Activated naive CD4-positive, alpha-beta T cell treated with anti-CD3 and anti-CD28 coated beads, Interleukin-2, amount 50 U/mL, for 24 hours (primary cell): Measurements from ENCODE around the gene FTCDNL1.
A peak's percentile ranks its signal among the peaks of the same experiment; 100 is the strongest.

Source experiments
- H3K27ac Mint-ChIP-seq: one replicate; pipeline ENCODE4 v1.8.0; 2021; ENCODE audit warnings: mild to moderate bottlenecking, mixed read lengths
- H3K27me3 Mint-ChIP-seq: one replicate; pipeline ENCODE4 v1.8.0; 2021; ENCODE audit warnings: mixed read lengths
- H3K36me3 Mint-ChIP-seq: one replicate; pipeline ENCODE4 v1.8.0; 2021; ENCODE audit warnings: mixed read lengths
- H3K4me1 Mint-ChIP-seq: one replicate; pipeline ENCODE4 v1.8.0; 2021; ENCODE audit warnings: mixed read lengths
- H3K4me3 Mint-ChIP-seq: one replicate; pipeline ENCODE4 v1.8.0; 2021; ENCODE audit warnings: mild to moderate bottlenecking, mixed read lengths
- H3K9me3 Mint-ChIP-seq: one replicate; pipeline ENCODE4 v1.8.0; 2021; ENCODE audit warnings: mixed read lengths

The FTCDNL1 gene

DNA sequence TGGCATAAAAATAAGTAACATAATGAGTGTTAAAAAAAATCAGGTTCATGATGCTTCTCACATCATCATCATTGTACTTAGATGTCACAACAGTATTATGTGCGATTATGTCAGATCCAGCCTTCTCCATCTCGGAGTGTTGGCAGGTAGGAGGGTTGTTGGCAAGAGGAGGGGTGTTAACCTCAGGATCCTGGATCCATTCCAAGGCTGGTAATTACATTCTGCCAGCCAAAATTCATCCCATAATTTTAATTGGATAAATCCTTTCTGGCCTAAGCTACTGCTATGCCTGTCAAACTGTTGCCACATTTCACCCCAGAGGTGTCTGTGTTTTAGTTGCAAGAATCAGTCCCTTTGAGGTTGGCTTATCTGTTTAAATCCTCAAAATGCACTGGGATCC is 891 bp upstream of the FTCDNL1 start:
- H3K27me3 Mint-ChIP-seq, result no peaks in the 10 kb centered on the region
- H3K4me1 Mint-ChIP-seq, result peaks cover 6% of the 10 kb centered on the region
- H3K4me3 Mint-ChIP-seq, result no peak overlapping the region
- no peaks in the 10 kb centered on the region for H3K9me3 Mint-ChIP-seq
- no peaks in the 10 kb centered on the region for H3K36me3 Mint-ChIP-seq
- H3K27ac Mint-ChIP-seq, result no peak overlapping the region

DNA sequence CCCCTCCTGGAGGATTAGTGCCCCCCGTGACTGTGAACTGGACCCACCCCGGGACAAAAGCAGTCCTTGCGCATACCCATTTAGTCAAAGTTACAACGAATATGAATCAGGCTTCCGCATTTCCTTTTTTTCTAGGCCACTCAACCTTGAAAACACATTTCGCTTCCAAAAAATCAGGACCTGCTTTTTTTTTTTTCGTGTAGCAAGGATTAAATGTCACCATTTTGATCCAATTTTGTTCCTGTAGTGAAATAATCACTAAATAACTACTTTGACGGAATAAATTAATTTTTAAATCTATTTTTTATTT is 464 bp upstream of the FTCDNL1 start:
- Mint-ChIP-seq H3K27me3 (no peaks in the 10 kb centered on the region), H3K9me3 (no peaks in the 10 kb centered on the region), H3K36me3 (no peaks in the 10 kb centered on the region), H3K4me1 (peaks cover 6% of the 10 kb centered on the region), H3K4me3 (peak overlapping the region; percentile 98), H3K27ac (peak overlapping the region; percentile 98)

DNA sequence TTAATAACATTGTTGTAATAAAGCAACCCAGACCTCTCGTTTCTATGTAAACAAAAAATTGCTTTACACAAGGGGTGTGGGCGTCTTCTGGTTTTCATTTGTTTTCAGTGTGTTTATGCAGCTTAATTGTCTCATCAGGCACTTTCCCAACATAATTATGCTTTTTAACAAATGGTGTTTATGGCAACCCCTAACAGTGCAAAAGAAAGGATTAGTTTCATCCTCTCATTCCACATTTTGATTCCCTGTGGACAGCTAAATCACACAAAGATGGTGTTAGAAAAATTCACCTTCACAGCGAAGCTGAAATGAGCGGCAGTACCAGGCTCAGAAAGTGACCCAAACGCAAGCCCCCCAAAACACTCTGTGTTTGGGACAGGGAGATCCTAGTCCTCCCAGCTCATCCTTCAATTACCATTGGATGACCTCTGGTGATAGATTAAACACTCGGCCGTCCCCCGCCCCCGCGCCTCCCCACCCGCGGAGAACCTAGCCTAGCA is 724 bp downstream of the FTCDNL1 start:
- H3K4me3 Mint-ChIP-seq, result peak overlapping the region; percentile 77

DNA sequence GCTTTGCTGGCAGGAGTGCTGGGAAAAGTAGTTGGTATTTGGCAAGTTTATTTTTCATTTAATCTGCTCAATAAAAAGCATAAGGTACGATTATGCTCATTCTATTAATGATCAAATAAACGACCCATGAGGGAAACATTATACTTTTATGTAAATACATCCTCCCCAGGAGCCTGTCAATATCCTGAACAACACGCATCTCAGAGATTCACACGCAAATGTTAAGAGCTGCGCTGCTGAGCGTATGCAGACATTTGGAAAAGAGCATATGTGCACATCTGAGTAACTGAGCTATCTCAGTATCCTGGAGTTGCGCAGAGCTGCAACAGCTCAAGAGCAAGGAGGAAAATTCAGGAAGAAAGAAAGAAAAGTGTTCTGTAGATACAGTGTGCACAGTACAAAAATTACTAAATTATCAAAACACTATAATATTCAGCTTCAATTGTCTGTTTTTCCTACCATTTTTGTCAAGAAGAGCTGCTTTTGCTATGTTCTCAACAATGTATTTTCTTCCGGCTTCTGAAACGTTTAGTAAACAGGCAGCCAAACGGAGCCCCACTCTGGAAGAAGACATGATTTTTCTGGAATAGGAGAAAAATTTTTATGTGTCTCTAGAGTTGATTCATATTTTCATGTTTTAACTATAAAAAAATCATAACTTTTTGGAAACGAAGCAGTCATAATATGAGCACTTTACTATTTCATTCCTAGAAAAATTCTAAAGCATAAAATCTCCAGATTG is 2.4 kb downstream of the FTCDNL1 start:
- Mint-ChIP-seq H3K9me3 (no peaks in the 10 kb centered on the region), H3K27me3 (no peaks in the 10 kb centered on the region), H3K4me3 (no peak overlapping the region), H3K36me3 (no peaks in the 10 kb centered on the region), H3K27ac (no peak overlapping the region), H3K4me1 (peaks cover 6% of the 10 kb centered on the region)

More for the DNA sequence above, 724 bp downstream of the FTCDNL1 start:
- peaks cover 6% of the 10 kb centered on the region for H3K4me1 Mint-ChIP-seq
- no peaks in the 10 kb centered on the region for H3K9me3 Mint-ChIP-seq
- H3K27me3 Mint-ChIP-seq, result no peaks in the 10 kb centered on the region
- peak overlapping the region; percentile 4 for H3K27ac Mint-ChIP-seq
- no peaks in the 10 kb centered on the region for H3K36me3 Mint-ChIP-seq

DNA sequence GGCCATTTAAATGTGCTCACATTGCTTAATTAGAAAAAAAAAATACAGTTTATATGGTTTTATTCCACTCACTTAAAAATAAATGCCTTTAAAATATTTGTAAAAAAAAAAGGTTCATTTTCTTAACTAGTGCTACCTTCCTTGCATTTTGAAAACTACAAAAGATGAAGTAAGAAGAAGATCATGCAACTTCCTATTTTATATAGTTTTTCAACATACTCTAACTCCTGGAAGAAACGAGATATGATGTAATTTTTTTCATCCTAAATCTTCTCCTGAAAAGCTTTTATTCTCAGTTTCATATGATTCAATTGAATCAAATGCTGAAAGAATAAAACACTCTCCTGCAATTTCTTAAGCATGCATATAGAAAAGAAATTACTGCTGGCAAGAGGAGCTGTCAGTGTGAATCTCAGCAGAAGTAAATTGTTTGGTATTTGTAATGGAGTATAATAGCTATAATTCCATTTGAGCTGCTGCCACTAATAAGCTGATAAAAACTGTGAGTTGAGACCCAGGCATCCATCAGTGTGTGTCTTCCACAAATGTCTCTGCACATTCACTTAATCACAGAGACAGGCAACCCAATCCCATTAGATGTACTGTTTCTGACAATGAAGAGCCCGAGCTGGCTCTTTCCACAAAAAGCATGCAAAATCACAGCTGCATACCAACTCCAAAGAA is 3.7 kb downstream of the FTCDNL1 start:
- H3K36me3 Mint-ChIP-seq, result no peaks in the 10 kb centered on the region
- peaks cover 6% of the 10 kb centered on the region for H3K4me1 Mint-ChIP-seq
- no peak overlapping the region for H3K4me3 Mint-ChIP-seq

DNA sequence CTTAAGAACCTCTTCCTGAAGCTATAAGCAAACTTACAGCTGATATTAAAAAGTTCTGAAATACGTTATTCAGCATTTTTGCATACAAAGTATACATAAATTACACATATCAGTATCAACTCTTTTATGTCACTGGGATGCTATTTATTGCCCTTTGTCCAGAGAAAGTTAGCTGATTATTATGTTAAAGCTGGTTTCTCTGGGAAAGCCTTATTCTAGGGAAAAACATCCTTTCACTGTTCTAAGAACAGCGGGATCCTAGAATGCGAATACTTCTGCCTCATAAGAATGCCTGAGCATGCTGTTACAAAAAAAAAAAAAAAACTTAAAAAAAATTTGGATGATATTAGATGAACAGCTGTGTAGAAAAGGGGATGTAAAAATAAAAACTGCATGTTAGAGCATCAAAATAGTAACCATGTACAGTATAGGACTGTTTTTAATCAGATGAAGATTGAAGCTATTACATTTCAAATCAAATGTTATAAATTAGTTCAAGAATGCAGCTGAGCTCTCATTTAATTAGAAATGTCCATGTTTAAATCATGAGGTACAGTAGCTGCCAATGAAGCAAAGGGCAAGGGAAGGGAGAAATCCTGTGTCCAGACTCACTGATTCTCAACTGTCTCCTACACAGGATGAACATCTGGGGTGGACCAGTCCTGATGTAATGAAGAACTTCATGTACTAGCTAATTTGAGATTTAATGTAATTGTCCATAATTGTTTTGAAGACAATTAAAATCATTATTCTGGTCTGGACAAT is 8.2 kb downstream of the FTCDNL1 start:
- Mint-ChIP-seq H3K9me3 (no peaks in the 10 kb centered on the region), H3K27ac (no peak overlapping the region), H3K27me3 (no peaks in the 10 kb centered on the region), H3K36me3 (peaks cover 13% of the 10 kb centered on the region), H3K4me3 (no peak overlapping the region), H3K4me1 (no peaks in the 10 kb centered on the region)

More for the DNA sequence above, 3.7 kb downstream of the FTCDNL1 start:
- H3K27me3 Mint-ChIP-seq, result no peaks in the 10 kb centered on the region
- H3K27ac Mint-ChIP-seq, result no peak overlapping the region
- no peaks in the 10 kb centered on the region for H3K9me3 Mint-ChIP-seq

DNA sequence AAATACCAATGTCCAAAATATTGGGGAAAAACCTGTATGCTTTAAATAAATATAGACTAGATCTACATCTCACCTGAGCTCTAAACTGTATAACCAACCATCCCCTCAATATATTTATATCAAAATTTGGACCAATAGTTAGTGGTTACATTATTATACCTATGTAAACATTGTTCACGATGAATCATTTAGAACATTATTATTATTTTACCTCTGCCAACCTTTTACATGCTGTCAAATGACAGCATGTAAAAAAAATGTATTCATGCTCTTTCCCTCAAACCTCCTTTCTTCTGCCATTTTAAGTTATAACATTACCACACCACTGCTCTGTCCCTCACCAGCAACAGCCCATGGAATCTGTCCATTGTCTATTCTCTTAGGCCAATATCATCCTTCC is 9.6 kb downstream of the FTCDNL1 start:
- Mint-ChIP-seq H3K36me3 (peaks cover 13% of the 10 kb centered on the region), H3K9me3 (no peaks in the 10 kb centered on the region), H3K4me1 (no peaks in the 10 kb centered on the region), H3K4me3 (no peak overlapping the region), H3K27ac (no peak overlapping the region), H3K27me3 (no peaks in the 10 kb centered on the region)

DNA sequence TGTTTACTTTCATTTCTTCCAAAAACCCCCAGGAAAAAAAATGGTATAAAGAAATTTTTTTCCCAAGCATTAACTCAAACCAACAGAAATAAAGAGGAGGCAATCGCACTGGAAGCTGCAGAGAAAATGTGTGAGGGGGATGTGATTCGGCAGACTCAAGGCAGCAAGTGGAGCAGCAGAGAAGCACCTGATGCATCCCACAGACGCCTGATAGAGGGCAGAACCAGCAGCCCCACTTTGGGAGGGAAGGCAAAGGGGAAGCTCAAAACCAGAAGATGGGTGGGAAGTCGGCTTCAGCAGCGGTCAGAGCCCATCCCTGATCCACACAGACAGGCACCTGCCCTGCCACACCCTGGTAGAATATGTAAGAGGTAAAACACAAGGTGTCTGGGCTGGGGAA is 12.6 kb downstream of the FTCDNL1 start:
- Mint-ChIP-seq H3K4me1 (no peaks in the 10 kb centered on the region), H3K9me3 (no peaks in the 10 kb centered on the region), H3K4me3 (no peak overlapping the region), H3K36me3 (peaks cover 13% of the 10 kb centered on the region), H3K27ac (no peak overlapping the region), H3K27me3 (no peaks in the 10 kb centered on the region)

DNA sequence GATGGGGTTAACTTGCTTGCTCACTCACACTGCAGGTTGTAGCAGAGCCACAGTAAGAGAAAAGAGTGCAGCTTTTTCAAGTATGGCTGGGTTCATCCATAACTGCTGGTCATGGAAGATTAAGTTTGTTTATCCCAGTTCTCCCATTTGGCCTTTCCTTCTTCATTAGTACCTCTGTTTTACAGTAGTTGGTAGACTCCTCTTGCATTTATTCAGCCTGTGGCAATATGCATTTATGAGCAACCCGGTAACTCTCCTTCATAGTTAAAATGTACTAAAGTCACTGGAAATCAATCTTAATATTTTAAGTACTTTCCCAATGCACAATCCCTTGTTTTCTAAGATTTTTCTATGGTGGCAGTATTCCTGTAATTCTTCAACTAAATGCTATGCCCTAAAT is 14.0 kb downstream of the FTCDNL1 start:
- peaks cover 13% of the 10 kb centered on the region for H3K36me3 Mint-ChIP-seq
- no peaks in the 10 kb centered on the region for H3K4me1 Mint-ChIP-seq
- no peak overlapping the region for H3K27ac Mint-ChIP-seq
- no peaks in the 10 kb centered on the region for H3K27me3 Mint-ChIP-seq
- H3K9me3 Mint-ChIP-seq, result no peaks in the 10 kb centered on the region
- H3K4me3 Mint-ChIP-seq, result no peak overlapping the region

DNA sequence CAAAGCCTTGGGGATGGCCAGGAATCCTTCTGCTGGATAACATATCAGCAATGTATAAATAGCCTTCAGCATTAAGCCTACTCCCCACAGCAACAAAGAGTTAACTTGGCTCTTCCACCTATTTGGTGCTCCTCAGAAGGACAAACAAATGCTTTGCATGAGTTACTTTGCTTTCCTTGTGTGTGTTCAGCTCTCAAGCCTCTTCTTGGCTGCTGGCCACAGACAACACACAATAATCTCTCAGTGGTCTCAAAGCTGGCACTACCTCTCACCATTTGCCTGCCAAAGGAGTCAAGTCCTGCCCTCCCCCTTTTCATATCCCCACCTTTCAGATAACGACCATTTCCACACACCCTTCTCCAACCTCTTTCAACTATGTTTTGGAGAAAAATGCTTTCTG is 17.5 kb downstream of the FTCDNL1 start:
- H3K4me1 Mint-ChIP-seq, result no peaks in the 10 kb centered on the region
- H3K27ac Mint-ChIP-seq, result no peak overlapping the region
- H3K9me3 Mint-ChIP-seq, result no peaks in the 10 kb centered on the region
- H3K27me3 Mint-ChIP-seq, result no peaks in the 10 kb centered on the region
- no peak overlapping the region for H3K4me3 Mint-ChIP-seq
- peaks cover 4% of the 10 kb centered on the region for H3K36me3 Mint-ChIP-seq

DNA sequence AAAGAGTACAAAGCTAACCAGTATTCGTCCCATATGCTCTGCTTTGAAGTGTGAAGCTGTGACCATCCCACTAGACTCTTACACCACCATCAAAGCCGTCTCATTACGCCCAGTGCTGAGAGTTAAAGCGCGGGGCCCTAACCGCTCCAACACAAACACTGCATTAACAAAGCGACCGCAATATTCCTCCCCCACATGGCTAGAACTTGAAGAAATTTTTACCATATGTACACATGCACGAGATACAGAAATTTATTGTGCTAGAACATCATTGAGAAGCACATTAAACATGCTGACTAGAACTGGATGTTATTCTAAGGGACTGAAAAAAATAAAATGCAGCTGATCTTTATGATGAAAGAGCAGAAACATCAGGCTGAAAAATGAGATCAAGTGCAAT is 20.5 kb downstream of the FTCDNL1 start:
- H3K4me3 Mint-ChIP-seq, result no peak overlapping the region

DNA sequence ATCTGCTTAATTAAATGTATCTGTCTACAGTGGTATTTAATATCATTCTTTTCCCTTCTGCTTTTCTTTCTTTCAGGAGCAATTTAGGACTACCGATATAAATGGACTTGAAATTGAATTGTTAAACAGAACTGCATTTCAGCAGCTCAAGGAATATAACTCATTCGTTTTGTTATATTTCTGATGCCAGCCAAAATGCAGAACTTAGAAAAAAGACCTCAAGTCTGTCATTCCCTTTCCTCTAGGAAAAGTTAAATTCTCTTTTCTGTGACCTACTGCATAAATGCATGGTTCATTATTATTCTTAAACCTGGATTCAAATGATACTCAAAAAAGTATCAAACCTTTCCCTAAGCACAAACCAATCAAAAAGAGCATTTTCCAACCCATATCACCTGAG is 21.4 kb downstream of the FTCDNL1 start:
- H3K27me3 Mint-ChIP-seq, result no peaks in the 10 kb centered on the region
- peaks cover 2% of the 10 kb centered on the region for H3K36me3 Mint-ChIP-seq
- no peaks in the 10 kb centered on the region for H3K9me3 Mint-ChIP-seq

More for the DNA sequence above, 20.5 kb downstream of the FTCDNL1 start:
- no peaks in the 10 kb centered on the region for H3K4me1 Mint-ChIP-seq
- H3K27me3 Mint-ChIP-seq, result no peaks in the 10 kb centered on the region
- no peak overlapping the region for H3K27ac Mint-ChIP-seq
- peaks cover 2% of the 10 kb centered on the region for H3K36me3 Mint-ChIP-seq
- H3K9me3 Mint-ChIP-seq, result no peaks in the 10 kb centered on the region

DNA sequence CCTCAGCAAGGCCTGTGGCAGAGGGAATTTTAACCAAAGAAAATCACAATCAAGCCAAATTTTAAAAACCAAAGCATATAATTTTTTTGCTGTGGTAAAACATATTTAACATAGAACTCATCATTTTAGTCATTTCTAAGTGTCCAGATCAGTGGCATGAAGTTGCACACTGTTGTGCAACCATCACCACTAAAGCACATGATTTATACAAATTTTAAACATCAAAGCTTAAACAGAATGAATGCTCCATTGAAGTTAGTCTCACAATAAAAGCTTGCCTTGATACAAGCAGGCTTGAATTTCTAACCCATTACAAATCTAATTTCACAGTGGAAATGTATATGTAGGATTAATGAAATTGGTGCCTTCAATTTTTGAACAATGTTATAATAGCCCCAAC is 31.2 kb downstream of the FTCDNL1 start:
- no peak overlapping the region for H3K27ac Mint-ChIP-seq
- H3K4me3 Mint-ChIP-seq, result no peak overlapping the region
- H3K27me3 Mint-ChIP-seq, result no peaks in the 10 kb centered on the region
- H3K4me1 Mint-ChIP-seq, result no peaks in the 10 kb centered on the region
- peaks cover 4% of the 10 kb centered on the region for H3K36me3 Mint-ChIP-seq
- no peaks in the 10 kb centered on the region for H3K9me3 Mint-ChIP-seq

More for the DNA sequence above, 21.4 kb downstream of the FTCDNL1 start:
- no peak overlapping the region for H3K4me3 Mint-ChIP-seq
- no peaks in the 10 kb centered on the region for H3K4me1 Mint-ChIP-seq
- H3K27ac Mint-ChIP-seq, result no peak overlapping the region

DNA sequence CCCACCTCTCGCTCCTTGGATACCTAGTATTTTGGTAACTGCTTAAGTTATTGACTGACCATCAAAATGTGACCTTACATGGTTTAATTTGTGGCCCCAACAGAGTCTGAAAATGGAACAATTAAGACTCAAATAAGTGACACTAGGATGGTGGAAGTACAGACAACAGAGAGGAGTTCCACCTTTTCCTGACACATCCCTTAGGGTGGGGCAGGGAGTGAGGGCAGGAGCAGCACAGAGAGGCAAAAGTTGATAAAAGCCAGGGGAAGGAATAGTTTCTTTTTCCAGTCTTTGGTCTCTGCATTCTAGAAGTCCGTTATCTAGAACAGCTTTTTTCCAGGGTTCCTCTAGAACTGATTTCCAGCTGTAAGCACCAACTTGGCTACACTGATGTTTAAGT is 32.2 kb downstream of the FTCDNL1 start:
- no peak overlapping the region for H3K4me3 Mint-ChIP-seq
- H3K27me3 Mint-ChIP-seq, result no peaks in the 10 kb centered on the region
- no peaks in the 10 kb centered on the region for H3K36me3 Mint-ChIP-seq
- no peaks in the 10 kb centered on the region for H3K4me1 Mint-ChIP-seq
- no peak overlapping the region for H3K27ac Mint-ChIP-seq
- H3K9me3 Mint-ChIP-seq, result no peaks in the 10 kb centered on the region

DNA sequence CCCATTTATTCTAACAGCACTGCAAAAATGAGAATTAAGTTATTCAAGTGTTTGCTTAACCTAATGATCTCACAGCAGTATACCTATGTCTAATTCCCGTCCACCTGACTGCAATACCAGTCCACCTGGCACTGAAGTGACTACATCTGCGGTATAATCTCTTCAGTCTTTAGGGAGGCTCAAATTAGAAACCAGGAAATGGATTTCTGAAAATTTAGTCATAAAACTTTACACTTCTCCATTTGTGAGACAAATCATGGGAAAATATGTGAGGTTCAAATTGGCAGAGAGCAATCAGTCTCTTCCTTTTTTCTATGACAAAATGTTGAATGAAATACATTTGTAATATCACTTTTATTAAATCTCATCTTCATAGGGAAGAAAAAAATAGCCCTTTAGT is 33.0 kb downstream of the FTCDNL1 start:
- no peak overlapping the region for H3K27ac Mint-ChIP-seq
- H3K27me3 Mint-ChIP-seq, result no peaks in the 10 kb centered on the region
- H3K36me3 Mint-ChIP-seq, result no peaks in the 10 kb centered on the region
- H3K9me3 Mint-ChIP-seq, result no peaks in the 10 kb centered on the region
- no peak overlapping the region for H3K4me3 Mint-ChIP-seq
- H3K4me1 Mint-ChIP-seq, result no peaks in the 10 kb centered on the region

DNA sequence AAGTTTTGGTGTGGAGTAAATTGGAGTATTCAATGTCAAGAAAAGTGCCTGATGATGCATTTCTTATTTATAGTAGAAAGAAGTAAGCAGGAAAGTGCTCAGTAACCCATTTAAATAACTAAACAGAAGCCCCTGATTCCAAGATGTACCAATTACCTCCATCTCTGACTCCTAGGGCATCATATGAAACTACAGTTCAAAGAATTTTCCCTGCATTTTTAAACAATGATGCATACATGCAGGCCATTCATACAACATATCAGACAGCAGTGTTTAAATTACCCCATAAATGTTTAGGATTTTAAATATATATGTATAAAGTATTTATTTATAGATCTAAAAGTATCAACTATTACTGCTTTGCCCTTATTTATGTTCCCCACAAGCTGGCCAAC is 36.2 kb downstream of the FTCDNL1 start:
- Mint-ChIP-seq H3K4me1 (no peaks in the 10 kb centered on the region), H3K9me3 (no peaks in the 10 kb centered on the region), H3K27ac (no peak overlapping the region), H3K4me3 (no peak overlapping the region), H3K36me3 (peaks cover 5% of the 10 kb centered on the region), H3K27me3 (no peaks in the 10 kb centered on the region)
